ENCODE measurements around the gene MINPP1. TPM values are rescaled to one million over a fixed set of nuclear protein-coding genes. Genes with fewer than 3 reads are reported as not detected.

The MINPP1 gene
- total and polyA plus RNA-seq, 7 experiments from 2014 or later: 1.8 to 9.5 (median 8.8) TPM

DNA sequence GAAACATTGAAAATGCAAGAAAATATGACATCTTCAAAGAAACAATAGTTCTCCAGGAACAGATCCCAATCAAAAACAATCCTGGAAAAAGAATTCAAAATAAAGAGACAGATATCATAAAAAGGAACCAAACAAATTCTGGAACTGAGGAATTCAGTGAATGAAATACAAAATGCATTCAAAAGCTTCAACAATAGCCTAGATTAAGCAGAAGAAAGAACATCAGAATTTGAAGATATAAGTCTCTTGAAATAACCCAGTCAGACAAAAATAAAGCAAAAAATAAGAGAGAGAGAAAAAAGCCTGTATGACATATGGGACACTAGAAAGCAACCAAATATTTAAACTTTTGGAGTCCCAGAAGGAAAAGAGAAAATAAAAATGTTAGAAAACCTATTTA, 60.3 kb downstream of the MINPP1 start:
- POLR2A ChIA-PET: no interaction called here
- intact Hi-C loops (cut with micrococcal nuclease): no loop called here

DNA sequence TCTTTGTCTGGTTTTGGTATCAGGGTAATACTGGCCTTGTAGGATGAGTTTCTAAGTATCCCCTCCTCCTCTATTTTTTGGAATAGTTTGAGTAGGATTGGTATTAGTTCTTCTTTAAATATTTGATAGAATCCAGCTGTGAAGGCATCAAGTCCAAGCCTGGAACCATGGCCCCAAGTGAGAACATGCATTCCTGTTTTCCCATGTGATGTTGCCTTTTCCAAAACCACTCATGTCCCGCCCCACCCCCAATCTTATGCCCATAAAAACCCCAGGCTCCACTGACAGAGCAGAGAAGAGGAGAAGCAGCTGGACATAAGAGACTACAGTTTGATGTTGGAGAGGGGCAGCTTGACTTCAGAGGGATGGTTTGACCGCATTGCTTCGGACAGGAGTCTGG, 71.2 kb downstream of the MINPP1 start:
- H3K4me1 Mint-ChIP-seq: no peaks in the 10 kb centered on the region

More for the DNA sequence above, 60.3 kb downstream of the MINPP1 start:
- Mint-ChIP-seq H3K4me3 (no peak overlapping the region), H3K27ac (no peak overlapping the region), H3K9me3 (peaks cover 12 to 67% (median 32%) of the 10 kb centered on the region in 11 donors), H3K27me3 (peaks cover 15 to 39% (median 37%) of the 10 kb centered on the region in 5 donors), H3K36me3 (peaks cover 0 to 20% (median 12%) of the 10 kb centered on the region in 5 donors), H3K4me1 (no peaks in the 10 kb centered on the region)
- Histone ChIP-seq H3K9me3 (ENCODE audit: control insufficient read depth in 2 of 3, low read length in 3 of 3) (peaks cover 0 to 25% (median 0%) of the 10 kb centered on the region in 3 experiments), H3K27me3 (ENCODE audit: control insufficient read depth in 2 of 2, insufficient read depth in 2 of 2, low read length in 2 of 2) (no peaks in the 10 kb centered on the region), H3K4me3 (ENCODE audit: low read length) (no peak overlapping the region), H3K4me1 (ENCODE audit: control insufficient read depth in 2 of 2, insufficient read depth in 2 of 2, low read length in 2 of 2) (no peaks in the 10 kb centered on the region), H3K36me3 (ENCODE audit: control insufficient read depth in 2 of 3, insufficient read depth in 3 of 3, low read length in 3 of 3) (no peaks in the 10 kb centered on the region), H3K27ac (ENCODE audit: low read depth, low read length) (no peak overlapping the region)
- ATAC-seq (no peak), DNase-seq (no peak)
- CTCF ChIA-PET: no interaction called here

DNA sequence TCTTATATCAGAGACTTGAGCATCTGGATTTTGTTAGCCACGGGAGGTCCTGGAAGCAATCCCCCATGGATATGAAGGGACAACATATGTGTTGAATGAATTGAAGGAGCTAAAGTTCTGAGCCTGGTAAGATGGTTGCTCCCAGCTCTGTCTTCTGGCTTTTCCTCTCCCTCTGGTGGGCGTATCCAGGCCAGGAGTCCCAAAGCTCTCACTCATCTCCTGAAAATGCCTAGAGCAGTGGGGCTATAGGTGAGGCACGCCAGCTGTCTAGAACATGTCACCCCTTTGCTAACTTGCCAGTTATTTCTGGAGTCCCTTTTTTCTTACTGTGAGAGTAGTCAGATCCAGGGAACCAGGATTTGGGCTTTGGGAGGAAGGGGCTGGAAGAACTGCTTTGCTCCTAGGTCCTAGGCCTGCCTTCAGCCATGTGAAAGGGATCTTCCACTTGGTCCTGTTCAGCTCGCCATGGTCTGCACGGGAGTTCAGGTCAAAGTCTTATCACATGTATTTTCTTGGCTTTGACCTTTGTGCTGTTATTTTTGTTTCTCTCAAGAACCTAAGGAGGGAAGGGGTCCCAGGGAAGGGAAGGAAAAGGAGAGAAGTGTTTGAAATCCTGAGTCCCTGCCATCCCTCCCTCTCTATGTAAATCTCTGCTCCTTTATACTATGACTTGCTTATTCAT, 73.6 kb downstream of the MINPP1 start:
- no peaks in the 10 kb centered on the region for H3K27me3 ChIP-seq (ENCODE audit: control insufficient read depth in 2 of 2, insufficient read depth in 2 of 2, low read length in 2 of 2)
- no peaks in the 10 kb centered on the region for H3K4me1 ChIP-seq (ENCODE audit: control insufficient read depth in 2 of 2, insufficient read depth in 2 of 2, low read length in 2 of 2)
- no peak overlapping the region for H3K4me3 ChIP-seq (ENCODE audit: low read length)
- no peaks in the 10 kb centered on the region for H3K4me1 Mint-ChIP-seq
- H3K36me3 ChIP-seq (ENCODE audit: control insufficient read depth in 2 of 3, insufficient read depth in 3 of 3, low read length in 3 of 3): no peaks in the 10 kb centered on the region
- H3K27ac Mint-ChIP-seq: no peak overlapping the region
- H3K4me3 Mint-ChIP-seq: no peak overlapping the region
- H3K27ac ChIP-seq (ENCODE audit: low read depth, low read length): no peak overlapping the region
- ChIA-PET POLR2A (no interaction called here), CTCF (no interaction called here)
- peaks cover 0 to 2% (median 0%) of the 10 kb centered on the region in 11 donors for H3K9me3 Mint-ChIP-seq
- ATAC-seq (no peak), DNase-seq (no peak)
- H3K27me3 Mint-ChIP-seq: peaks cover 24 to 48% (median 40%) of the 10 kb centered on the region in 5 donors
- H3K9me3 ChIP-seq (ENCODE audit: control insufficient read depth in 2 of 3, low read length in 3 of 3): no peaks in the 10 kb centered on the region
- intact Hi-C loops (cut with micrococcal nuclease): no loop called here
- no peaks in the 10 kb centered on the region for H3K36me3 Mint-ChIP-seq

More for the DNA sequence above, 71.2 kb downstream of the MINPP1 start:
- Histone ChIP-seq H3K4me3 (ENCODE audit: low read length) (no peak overlapping the region), H3K36me3 (ENCODE audit: control insufficient read depth in 2 of 3, insufficient read depth in 3 of 3, low read length in 3 of 3) (no peaks in the 10 kb centered on the region), H3K27ac (ENCODE audit: low read depth, low read length) (no peak overlapping the region), H3K27me3 (ENCODE audit: control insufficient read depth in 2 of 2, insufficient read depth in 2 of 2, low read length in 2 of 2) (no peaks in the 10 kb centered on the region), H3K9me3 (ENCODE audit: control insufficient read depth in 2 of 3, low read length in 3 of 3) (no peaks in the 10 kb centered on the region), H3K4me1 (ENCODE audit: control insufficient read depth in 2 of 2, insufficient read depth in 2 of 2, low read length in 2 of 2) (no peaks in the 10 kb centered on the region)
- ChIA-PET POLR2A (no interaction called here), CTCF (no interaction called here)
- Mint-ChIP-seq H3K36me3 (no peaks in the 10 kb centered on the region), H3K27ac (no peak overlapping the region), H3K4me3 (no peak overlapping the region), H3K27me3 (peaks cover 27 to 55% (median 39%) of the 10 kb centered on the region in 5 donors), H3K9me3 (peaks cover 0 to 12% (median 5%) of the 10 kb centered on the region in 11 donors)
- ATAC-seq (no peak), DNase-seq (no peak)
- intact Hi-C loops (cut with micrococcal nuclease): no loop called here

DNA sequence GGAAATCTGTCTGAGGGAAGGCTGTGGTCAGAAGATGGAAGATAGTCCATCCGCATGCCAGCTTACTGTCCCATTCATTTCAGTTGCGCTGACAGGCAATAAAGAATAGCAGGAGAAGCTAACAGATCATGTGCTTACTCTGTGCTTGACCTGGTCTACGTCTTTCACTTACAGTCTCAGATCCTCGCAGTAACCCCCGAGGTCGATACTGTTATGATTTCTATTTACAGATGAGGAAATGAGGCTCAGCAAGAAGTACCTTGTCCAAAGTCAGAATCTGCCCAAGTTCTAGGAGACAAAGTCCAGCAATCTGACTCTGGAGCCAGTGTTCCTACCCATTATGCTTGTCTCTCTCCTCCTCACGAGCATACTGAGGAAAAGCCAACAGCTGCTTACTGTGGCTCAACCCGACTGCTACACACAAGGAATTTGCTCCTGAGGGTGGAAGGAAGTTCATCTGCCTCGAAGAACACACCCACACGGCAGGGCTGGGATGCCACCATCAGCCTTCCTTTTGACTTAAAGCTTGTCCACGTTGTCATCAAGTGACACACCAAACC, 74.2 kb downstream of the MINPP1 start:
- ChIA-PET CTCF (no interaction called here), POLR2A (no interaction called here)
- Mint-ChIP-seq H3K27ac (no peak overlapping the region), H3K9me3 (peaks cover 0 to 2% (median 0%) of the 10 kb centered on the region in 11 donors), H3K36me3 (no peaks in the 10 kb centered on the region), H3K4me3 (no peak overlapping the region), H3K27me3 (peaks cover 24 to 45% (median 38%) of the 10 kb centered on the region in 5 donors), H3K4me1 (no peaks in the 10 kb centered on the region)
- DNase-seq (no peak), ATAC-seq (no peak)
- intact Hi-C loops (cut with micrococcal nuclease): no loop called here
- no peaks in the 10 kb centered on the region for H3K4me1 ChIP-seq (ENCODE audit: control insufficient read depth in 2 of 2, insufficient read depth in 2 of 2, low read length in 2 of 2)
- H3K27me3 ChIP-seq (ENCODE audit: control insufficient read depth in 2 of 2, insufficient read depth in 2 of 2, low read length in 2 of 2): no peaks in the 10 kb centered on the region
- no peak overlapping the region for H3K4me3 ChIP-seq (ENCODE audit: low read length)
- no peak overlapping the region for H3K27ac ChIP-seq (ENCODE audit: low read depth, low read length)
- H3K36me3 ChIP-seq (ENCODE audit: control insufficient read depth in 2 of 3, insufficient read depth in 3 of 3, low read length in 3 of 3): no peaks in the 10 kb centered on the region
- no peaks in the 10 kb centered on the region for H3K9me3 ChIP-seq (ENCODE audit: control insufficient read depth in 2 of 3, low read length in 3 of 3)

DNA sequence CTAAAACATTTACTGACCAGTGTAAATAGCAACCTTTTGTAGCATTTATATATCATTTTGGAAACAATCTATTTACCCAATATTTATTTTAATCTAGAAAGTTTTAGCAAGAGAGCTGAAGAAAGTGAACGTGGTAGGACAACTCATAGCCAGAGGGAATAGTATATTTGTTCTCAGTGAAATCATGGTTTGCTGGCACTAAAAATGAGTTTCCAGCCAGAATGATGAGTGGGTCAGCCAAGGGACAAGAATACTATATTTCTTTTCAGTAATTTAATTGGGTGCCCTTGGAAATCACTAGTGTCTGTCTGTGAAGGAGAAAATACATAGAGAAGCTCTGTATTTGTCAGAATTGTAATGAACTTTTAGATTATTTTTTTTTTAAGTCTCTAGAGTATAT, 74.9 kb downstream of the MINPP1 start:
- H3K36me3 Mint-ChIP-seq: no peaks in the 10 kb centered on the region
- H3K27me3 Mint-ChIP-seq: peaks cover 24 to 41% (median 34%) of the 10 kb centered on the region in 5 donors
- H3K4me3 Mint-ChIP-seq: no peak overlapping the region
- CTCF ChIA-PET: no interaction called here
- ATAC-seq (no peak), DNase-seq (no peak)
- Histone ChIP-seq H3K4me1 (ENCODE audit: control insufficient read depth in 2 of 2, insufficient read depth in 2 of 2, low read length in 2 of 2) (no peaks in the 10 kb centered on the region), H3K4me3 (ENCODE audit: low read length) (no peak overlapping the region), H3K27me3 (ENCODE audit: control insufficient read depth in 2 of 2, insufficient read depth in 2 of 2, low read length in 2 of 2) (no peaks in the 10 kb centered on the region), H3K36me3 (ENCODE audit: control insufficient read depth in 2 of 3, insufficient read depth in 3 of 3, low read length in 3 of 3) (no peaks in the 10 kb centered on the region), H3K27ac (ENCODE audit: low read depth, low read length) (no peak overlapping the region), H3K9me3 (ENCODE audit: control insufficient read depth in 2 of 3, low read length in 3 of 3) (no peaks in the 10 kb centered on the region)
- POLR2A ChIA-PET: no interaction called here
- no peak overlapping the region for H3K27ac Mint-ChIP-seq
- intact Hi-C loops (cut with micrococcal nuclease): no loop called here
- peaks cover 0 to 2% (median 0%) of the 10 kb centered on the region in 11 donors for H3K9me3 Mint-ChIP-seq
- no peaks in the 10 kb centered on the region for H3K4me1 Mint-ChIP-seq

DNA sequence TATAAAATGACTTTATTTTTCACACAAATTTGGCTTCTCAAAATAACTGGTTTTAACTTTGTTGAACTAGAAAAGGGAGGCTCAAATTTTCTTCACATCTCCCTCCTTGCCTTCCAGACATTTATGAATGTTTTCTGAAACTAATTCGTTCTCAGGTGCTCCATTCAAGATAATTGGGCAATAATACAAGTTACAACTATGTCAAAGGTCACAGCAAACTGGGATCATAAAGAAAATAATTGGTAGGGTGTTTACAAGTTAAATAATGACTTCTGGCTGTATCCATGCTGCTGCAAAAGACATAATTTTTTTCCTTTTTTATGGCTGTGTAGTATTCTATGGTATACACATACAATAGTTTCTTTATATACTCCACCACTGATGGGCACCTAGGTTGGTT, 75.3 kb downstream of the MINPP1 start:
- Mint-ChIP-seq H3K27me3 (peaks cover 24 to 36% (median 30%) of the 10 kb centered on the region in 5 donors), H3K4me3 (no peak overlapping the region), H3K4me1 (no peaks in the 10 kb centered on the region), H3K27ac (no peak overlapping the region), H3K36me3 (no peaks in the 10 kb centered on the region), H3K9me3 (peaks cover 0 to 2% (median 0%) of the 10 kb centered on the region in 11 donors)
- H3K4me1 ChIP-seq (ENCODE audit: control insufficient read depth in 2 of 2, insufficient read depth in 2 of 2, low read length in 2 of 2): no peaks in the 10 kb centered on the region
- ATAC-seq: no peak
- no peaks in the 10 kb centered on the region for H3K36me3 ChIP-seq (ENCODE audit: control insufficient read depth in 2 of 3, insufficient read depth in 3 of 3, low read length in 3 of 3)
- H3K4me3 ChIP-seq (ENCODE audit: low read length): no peak overlapping the region
- DNase-seq: no peak
- CTCF ChIA-PET: no interaction called here
- POLR2A ChIA-PET: no interaction called here
- intact Hi-C loops (cut with micrococcal nuclease): no loop called here
- no peaks in the 10 kb centered on the region for H3K9me3 ChIP-seq (ENCODE audit: control insufficient read depth in 2 of 3, low read length in 3 of 3)
- no peaks in the 10 kb centered on the region for H3K27me3 ChIP-seq (ENCODE audit: control insufficient read depth in 2 of 2, insufficient read depth in 2 of 2, low read length in 2 of 2)
- H3K27ac ChIP-seq (ENCODE audit: low read depth, low read length): no peak overlapping the region
